ENCODE data around the gene CPA5. TPM values are rescaled to one million over a fixed set of nuclear protein-coding genes. Genes with fewer than 3 reads are reported as not detected.

The CPA5 gene
- total and polyA plus RNA-seq, 2 of the 8 experiments (the other 6 are each of a cell fraction or from before 2014, with no cell fraction given) = 0.12 TPM; not detected in 1

GRCh38 chr7:130393841-130394411 lies 49.3 kb downstream of the CPA5 start (continued):
- no peak for TF ChIP-seq CHD7 (IDR thresholded peaks at IDR 0.05; ENCODE audit: insufficient replicate concordance, low read length)
- no peak for TF ChIP-seq NRF1 (IDR thresholded peaks at IDR 0.05; ENCODE audit: low read depth, low read length)
- no peak for TF ChIP-seq ASH2L (IDR thresholded peaks at IDR 0.05; ENCODE audit: low read length)
- no peak for TF ChIP-seq CREB1 (IDR thresholded peaks at IDR 0.05)
- TF ChIP-seq RXRA (IDR thresholded peaks at IDR 0.05; ENCODE audit: insufficient read depth, low read depth, low read length) = no peak
- no peak for TF ChIP-seq RAD21 (IDR thresholded peaks at IDR 0.05 in 1 of 2, conservative IDR thresholded peaks at IDR 0.05 in 1 of 2; ENCODE audit: low read depth in 2 of 2, low read length in 2 of 2)
- no peak for TF ChIP-seq HDAC2 (IDR thresholded peaks at IDR 0.05; ENCODE audit: borderline replicate concordance in 1 of 2, low read depth in 2 of 2, low read length in 2 of 2)
- no peak for TF ChIP-seq CBX5 (IDR thresholded peaks at IDR 0.05; ENCODE audit: low read depth, low read length)
- no peak for TF ChIP-seq RFX5 (IDR thresholded peaks at IDR 0.05; ENCODE audit: borderline replicate concordance, low read depth, low read length)

All from H1 (cell line).